SU-DHL-6 (cell line): ENCODE data around the gene ABCC4.

ENCODE experiments used
- EZH2phosphoT487 ChIP-seq: fragments of 200-600 bp; sonication (generic), shearing (Covaris generic); conservative IDR thresholded peaks from 2 replicates; pipeline ENCODE4 v1.6.1; 2018; ENCODE audit warnings: mild to moderate bottlenecking, antibody characterized with exemption, low read length, moderate library complexity, mixed read lengths
- TF ChIP-seq, protein P1 (sequence below): fragments of 200-600 bp; sonication (generic); IDR thresholded peaks from one replicate; pipeline ENCODE4 v1.5.1; 2017; ENCODE audit warnings: antibody characterized with exemption, mild to moderate bottlenecking, low read length, moderate library complexity; ENCODE audit not compliant: insufficient read depth, poor library complexity, severe bottlenecking

DNA sequence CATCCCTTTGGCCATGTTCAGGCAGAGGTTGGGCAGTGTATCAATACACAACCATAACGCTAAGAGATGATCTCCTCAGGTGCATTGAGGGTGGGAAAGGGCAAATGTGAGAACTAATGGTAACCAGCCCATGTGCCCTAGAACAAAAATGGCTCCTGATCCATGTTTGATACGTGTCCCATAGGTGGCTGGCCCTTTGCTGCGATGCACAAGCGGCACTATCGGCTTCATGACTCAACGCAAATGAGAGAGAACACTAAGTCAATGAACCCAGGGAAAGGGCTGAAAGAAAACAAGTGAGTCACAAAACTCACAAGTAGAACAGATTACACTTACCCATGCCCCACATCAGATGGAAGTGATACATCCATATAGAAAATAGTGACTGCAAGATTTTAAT, 201.7 kb downstream of the ABCC4 start:
- TF ChIP-seq, protein P1, sequence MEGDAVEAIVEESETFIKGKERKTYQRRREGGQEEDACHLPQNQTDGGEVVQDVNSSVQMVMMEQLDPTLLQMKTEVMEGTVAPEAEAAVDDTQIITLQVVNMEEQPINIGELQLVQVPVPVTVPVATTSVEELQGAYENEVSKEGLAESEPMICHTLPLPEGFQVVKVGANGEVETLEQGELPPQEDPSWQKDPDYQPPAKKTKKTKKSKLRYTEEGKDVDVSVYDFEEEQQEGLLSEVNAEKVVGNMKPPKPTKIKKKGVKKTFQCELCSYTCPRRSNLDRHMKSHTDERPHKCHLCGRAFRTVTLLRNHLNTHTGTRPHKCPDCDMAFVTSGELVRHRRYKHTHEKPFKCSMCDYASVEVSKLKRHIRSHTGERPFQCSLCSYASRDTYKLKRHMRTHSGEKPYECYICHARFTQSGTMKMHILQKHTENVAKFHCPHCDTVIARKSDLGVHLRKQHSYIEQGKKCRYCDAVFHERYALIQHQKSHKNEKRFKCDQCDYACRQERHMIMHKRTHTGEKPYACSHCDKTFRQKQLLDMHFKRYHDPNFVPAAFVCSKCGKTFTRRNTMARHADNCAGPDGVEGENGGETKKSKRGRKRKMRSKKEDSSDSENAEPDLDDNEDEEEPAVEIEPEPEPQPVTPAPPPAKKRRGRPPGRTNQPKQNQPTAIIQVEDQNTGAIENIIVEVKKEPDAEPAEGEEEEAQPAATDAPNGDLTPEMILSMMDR, result no peak
- TF ChIP-seq EZH2phosphoT487, result no peak
